HG02943 (cell line): ENCODE measurements around the gene DOCK9.

Experiments used
- ATAC-seq: cut with Tn5 transposase; IDR thresholded peaks from one replicate; pipeline ENCODE4 v1.9.1; 2021; ENCODE audit warnings: mild to moderate bottlenecking, low read depth, moderate library complexity; ENCODE audit not compliant: unreplicated experiment

DOCK9 gene

DNA sequence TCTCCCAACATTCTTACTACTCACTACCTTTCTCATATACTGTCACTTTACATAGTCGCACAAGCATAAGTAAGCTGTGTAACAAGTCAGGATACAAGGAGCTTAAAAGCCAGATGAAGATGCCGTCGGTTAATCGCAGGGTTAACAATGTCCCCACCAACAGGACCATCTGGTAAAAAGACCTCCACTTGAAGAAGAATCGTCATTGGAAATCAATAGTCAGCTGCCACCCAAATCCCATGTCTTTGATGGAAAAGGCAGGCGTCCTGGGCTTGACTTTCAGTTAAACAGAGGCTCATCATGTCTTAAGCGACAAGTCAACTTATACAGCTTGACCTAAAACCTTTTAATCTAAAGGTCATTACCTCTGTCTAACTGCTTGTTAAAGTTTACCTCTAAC, 27.2 kb downstream of the DOCK9 start:
- no peak for ATAC-seq

DNA sequence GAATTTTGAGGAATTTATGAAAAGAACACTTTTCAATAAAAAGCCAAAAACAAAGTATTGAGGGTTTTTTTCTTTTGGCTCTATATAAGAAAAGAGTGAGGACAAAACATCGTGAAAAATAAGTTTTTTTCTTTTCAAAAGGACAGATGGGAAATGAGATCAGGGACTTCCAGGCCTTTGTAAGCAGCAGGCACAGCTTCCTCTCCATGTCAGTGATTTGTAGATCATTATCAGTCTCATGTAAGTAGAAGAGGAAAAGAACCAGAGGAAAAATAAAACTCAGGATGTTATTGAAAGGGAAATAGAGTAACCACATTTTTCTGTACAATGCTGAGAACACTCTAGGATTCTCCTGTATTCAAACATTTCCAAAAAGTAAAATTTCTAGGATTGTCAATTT, 29.9 kb downstream of the DOCK9 start:
- no peak for ATAC-seq

GRCh38 chr13:98945863-98946605, 31.8 kb downstream of the DOCK9 start:
- ATAC-seq = no peak

- ATAC-seq = no peak
These were observed 33.5 kb downstream of the DOCK9 start for GRCh38 chr13:98944336-98944735.

- ATAC-seq = no peak
These were observed 34.9 kb downstream of the DOCK9 start for GRCh38 chr13:98942997-98943396.

GRCh38 chr13:98942485-98942884, 35.4 kb downstream of the DOCK9 start:
- no peak for ATAC-seq

- ATAC-seq = no peak
These were observed 36.3 kb downstream of the DOCK9 start for GRCh38 chr13:98941536-98941935.

DNA sequence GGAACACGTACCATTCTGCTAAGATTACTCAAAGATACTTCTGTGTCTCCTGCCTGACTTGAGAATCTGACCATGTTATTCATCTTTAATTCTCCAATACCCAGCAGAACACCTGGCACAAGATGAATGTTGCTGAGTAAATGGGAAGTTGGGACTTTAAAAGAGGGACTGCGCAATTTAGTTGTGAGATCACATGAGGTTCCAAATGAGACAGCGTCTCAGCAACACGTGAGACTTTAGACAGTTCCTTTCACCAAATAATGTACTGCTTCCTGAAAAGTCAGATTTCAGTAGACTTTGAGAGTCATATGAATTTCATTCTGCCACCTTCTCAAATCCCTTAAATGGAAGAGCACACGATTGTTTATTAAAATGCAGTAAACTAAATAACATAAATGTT, 36.7 kb downstream of the DOCK9 start:
- ATAC-seq = no peak

DNA sequence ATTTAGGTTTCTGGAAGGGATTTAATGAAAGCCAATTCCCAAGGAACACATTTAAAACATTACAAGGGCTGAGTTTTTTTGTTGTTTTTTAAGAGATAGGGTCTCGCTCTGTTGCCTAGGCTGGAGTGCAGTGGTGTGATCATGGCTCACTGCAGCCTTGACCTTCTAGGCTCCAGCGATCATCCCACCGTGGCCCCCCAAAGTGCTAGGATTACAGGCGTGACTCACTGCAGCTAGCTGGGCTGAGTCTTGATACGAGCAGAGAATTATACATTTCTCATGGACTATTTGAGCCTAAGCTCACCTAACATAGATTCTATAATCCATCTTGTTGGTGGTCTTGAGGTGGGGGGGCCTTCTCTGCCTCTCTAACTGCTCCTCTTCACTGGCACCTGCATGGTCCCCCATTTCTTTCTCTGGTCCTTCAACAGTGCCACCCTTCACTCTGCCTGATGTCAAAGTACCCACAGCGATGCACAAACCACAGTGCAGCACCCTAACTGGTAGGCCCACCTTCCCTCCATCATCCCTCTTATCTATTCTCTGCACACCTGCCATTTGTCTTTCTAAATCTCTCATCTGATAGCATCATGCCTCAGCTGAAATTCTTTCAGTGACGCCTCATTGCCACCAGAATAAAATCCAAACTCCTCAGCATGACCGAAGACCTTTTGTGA, 37.4 kb downstream of the DOCK9 start:
- ATAC-seq = no peak

DNA sequence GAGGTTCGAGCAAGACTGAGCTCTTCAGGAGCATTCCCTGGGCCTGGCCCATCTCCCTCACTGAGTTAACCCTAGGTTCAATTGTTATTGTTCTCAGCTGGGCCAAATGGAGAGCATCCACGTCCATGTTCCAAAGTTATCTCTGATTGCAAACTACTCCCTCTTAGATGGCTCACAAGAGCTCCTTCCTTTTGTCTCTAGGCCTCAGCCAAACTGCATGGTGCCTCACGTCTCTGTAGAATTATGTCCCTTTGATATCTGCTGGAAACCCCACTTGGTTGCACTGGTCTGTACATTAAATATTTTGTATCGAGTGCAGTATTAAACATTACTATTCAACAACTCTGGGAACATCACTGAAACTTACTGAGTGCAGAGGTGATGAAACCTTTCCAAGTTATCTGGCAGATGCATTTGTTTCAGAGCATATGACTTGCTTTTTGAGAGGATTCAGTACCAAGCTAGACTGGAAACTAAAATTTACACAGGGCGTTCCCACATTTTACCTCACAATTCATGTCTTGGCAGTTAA, 38.1 kb downstream of the DOCK9 start:
- no peak for ATAC-seq

GRCh38 chr13:98938801-98939200, 39.1 kb downstream of the DOCK9 start:
- ATAC-seq = no peak

- no peak for ATAC-seq
These were observed 39.9 kb downstream of the DOCK9 start for GRCh38 chr13:98937911-98938381.

DNA sequence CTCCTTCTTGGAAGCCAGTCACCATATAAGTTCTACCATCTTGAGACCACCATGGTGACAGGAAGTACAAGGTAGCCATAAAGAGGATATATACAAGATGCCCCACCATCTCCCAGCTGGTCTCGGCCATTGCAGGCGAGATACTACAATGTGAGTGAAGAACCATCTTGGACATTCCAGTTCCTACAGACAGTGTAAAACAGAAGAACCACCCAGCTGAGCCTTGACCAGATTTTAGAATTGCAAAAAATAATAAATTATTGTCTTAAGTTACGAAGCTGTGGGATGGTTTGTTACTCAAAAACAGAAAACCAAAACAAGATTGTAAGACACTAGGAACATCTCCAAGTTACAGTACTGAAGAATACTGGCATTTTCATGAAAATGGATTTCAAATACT, 43.6 kb downstream of the DOCK9 start:
- ATAC-seq = no peak

DNA sequence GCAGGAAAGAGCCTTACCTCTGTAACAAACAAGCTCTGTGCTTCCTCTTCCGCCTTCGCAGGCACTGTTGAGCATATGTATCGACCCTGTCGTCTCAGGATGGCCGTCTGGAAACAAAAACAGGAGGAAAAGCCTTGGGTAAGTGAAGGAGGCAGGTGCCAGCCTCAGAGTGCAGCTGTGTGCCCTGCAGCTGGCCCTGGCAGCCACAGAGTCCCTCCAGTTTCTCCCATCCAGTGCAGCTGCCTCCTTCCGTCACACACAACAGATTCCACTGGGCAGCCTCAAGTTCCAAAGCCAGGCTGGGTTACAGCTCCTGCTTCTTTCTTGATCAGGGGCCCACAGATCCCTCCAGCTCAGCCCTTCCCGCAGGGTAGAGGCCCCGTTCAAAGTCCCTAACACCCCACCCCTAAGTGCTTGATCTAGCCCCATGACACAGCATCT, 47.7 kb downstream of the DOCK9 start:
- ATAC-seq = no peak

GRCh38 chr13:98927951-98928927, 49.6 kb downstream of the DOCK9 start:
- no peak for ATAC-seq

- ATAC-seq = no peak
These were observed 51.9 kb downstream of the DOCK9 start for GRCh38 chr13:98925949-98926348.

DNA sequence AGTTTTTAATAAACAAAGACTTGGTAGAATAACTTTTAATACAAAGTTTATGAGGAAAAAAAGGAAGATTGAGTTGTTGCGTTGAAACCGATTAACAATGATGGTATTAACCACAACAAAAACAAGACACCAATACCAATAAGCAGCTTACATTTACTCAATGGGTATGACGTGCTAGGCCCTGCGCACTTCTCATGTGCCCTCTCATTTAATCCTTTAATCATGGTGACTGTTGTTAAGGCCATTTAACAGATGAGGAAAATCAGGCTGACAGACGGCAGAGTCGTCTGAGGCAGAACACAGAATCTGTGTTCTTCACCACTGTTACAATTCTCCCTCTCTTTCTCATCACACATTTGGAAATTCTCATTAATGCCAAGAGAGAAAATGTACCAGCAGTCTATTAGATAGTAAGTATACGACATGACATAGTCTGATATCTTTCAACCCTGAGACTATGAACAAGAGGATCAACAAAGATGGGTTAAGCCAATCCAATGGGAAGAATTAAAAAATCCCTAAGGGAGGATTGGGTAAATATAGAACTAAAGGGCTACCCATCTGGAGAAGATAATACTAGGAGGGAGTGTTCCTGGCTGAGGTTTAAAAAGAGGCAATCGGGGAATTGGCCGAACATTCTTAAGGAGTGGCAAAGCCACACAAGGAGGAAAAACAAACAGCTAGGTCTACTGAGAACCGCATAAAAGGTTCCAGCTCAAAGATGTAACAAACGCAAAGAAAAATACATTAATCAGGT, 54.0 kb downstream of the DOCK9 start:
- ATAC-seq = no peak

DNA sequence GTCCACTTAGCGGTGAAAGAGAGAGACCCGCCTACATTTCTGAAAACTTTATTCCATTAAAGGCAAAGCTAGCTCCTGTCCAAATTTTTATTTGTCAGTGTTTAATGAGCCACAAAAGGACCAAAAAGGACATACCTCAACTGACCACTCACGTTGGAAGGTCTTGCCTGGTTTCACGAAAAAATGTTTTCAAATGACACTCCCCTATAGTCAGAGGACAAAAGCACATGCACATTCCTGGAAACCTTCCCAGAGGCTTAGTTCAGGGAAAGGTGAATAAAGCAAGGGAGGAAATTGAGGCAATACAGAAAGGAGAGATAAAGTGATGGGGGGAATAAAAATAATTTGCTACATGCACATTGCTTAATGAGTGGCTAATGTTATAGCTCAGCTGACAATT, 55.6 kb downstream of the DOCK9 start:
- no peak for ATAC-seq

DNA sequence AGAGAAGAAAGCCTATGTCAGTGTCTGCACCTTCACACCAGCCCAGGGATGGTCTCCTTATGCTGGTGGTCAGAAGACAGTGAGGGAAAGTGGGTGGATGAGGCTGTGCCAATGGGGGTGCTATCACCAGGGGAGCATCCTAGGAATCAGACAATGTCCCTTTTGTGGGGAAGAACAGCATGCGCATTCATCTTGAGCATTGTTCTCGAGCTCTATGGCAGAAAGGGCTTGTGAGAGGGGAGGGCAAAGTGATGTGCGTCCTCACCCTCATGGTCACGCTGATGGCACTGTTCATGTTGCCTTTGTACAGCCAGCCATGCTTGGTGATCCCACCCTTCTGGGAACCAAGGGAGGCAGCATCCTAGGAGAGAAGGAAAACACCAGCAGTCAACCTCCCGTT, 56.1 kb downstream of the DOCK9 start:
- no peak for ATAC-seq

GRCh38 chr13:98921015-98921580, 56.8 kb downstream of the DOCK9 start:
- no peak for ATAC-seq
